PC-9 (cell line): Measurements from ENCODE around the gene PRKAG2. TPM values are rescaled to one million over a fixed set of nuclear protein-coding genes. Genes with fewer than 3 reads are reported as not detected.

Experiments
- BruUV-seq: library from RNA; stranded (reverse); fragments of 400-500 nt; replicated peaks from 2 replicates; lab custom pipeline; 2021; lab: Mats Ljungman, UMichigan
- CTCF ChIA-PET: fragments of 300-600 bp; sonication (Branson Sonifier 250); formaldehyde crosslinking; loops from one replicate; lab custom pipeline; 2022; ENCODE audit warnings: antibody characterized with exemption; lab: Charles Lee
- POLR2A ChIA-PET: fragments of 300-600 bp; sonication (Branson Sonifier 250); formaldehyde crosslinking; loops from one replicate; lab custom pipeline; 2022; ENCODE audit warnings: antibody characterized with exemption; ENCODE audit not compliant: unreplicated experiment; lab: Charles Lee
- DNase-seq, 2 experiments: peaks; one replicate each; pipeline versions ENCODE4 v3.0.0 to v3.0.0-alpha.2; 2015 to 2022; ENCODE audit warnings: mixed read lengths in 1 of 2
- H2AFZ ChIP-seq: fragments of 200-600 bp; sonication (generic); 2 replicates; pipeline ENCODE4 v1.8.1; 2017; ENCODE audit warnings: antibody characterized with exemption
- H3F3A ChIP-seq: fragments of 200-600 bp; sonication (generic); 2 replicates; pipeline ENCODE4 v1.8.1; 2017; ENCODE audit warnings: antibody characterized with exemption, mild to moderate bottlenecking, low read depth; ENCODE audit not compliant: insufficient read depth
- H3K27ac ChIP-seq: fragments of 200-600 bp; sonication (generic); 2 replicates; pipeline ENCODE4 v1.6.1; 2016; ENCODE audit warnings: mixed run types
- H3K27me3 ChIP-seq: fragments of 200-600 bp; sonication (generic); 2 replicates; pipeline ENCODE4 v1.6.1; 2016; ENCODE audit warnings: low read depth, mixed run types; ENCODE audit not compliant: insufficient read depth
- H3K36me3 ChIP-seq: fragments of 200-600 bp; sonication (generic); 2 replicates; pipeline ENCODE4 v1.6.1; 2016; ENCODE audit warnings: low read depth, mixed run types
- H3K4me1 ChIP-seq: fragments of 200-600 bp; sonication (generic); replicated peaks from 2 replicates; pipeline ENCODE4 v1.6.1; 2016; ENCODE audit warnings: mixed run types; ENCODE audit not compliant: insufficient read depth
- H3K4me2 ChIP-seq: fragments of 200-600 bp; sonication (generic); 2 replicates; pipeline ENCODE4 v1.6.1; 2017; ENCODE audit warnings: mixed run types
- H3K4me3 ChIP-seq: fragments of 200-600 bp; sonication (generic); 2 replicates; pipeline ENCODE4 v1.6.1; 2016; ENCODE audit warnings: mixed run types
- H3K79me2 ChIP-seq: fragments of 200-600 bp; sonication (generic); 2 replicates; pipeline ENCODE4 v1.6.1; 2017; ENCODE audit warnings: low read depth, mixed run types
- H3K9me2 ChIP-seq: fragments of 200-600 bp; sonication (generic); 2 replicates; pipeline ENCODE4 v1.8.1; 2017; ENCODE audit warnings: mild to moderate bottlenecking; ENCODE audit not compliant: insufficient read depth
- H3K9me3 ChIP-seq: fragments of 200-600 bp; sonication (generic); 2 replicates; pipeline ENCODE4 v1.8.1; 2016; ENCODE audit warnings: low read depth; ENCODE audit not compliant: insufficient read depth
- H4K20me1 ChIP-seq: fragments of 200-600 bp; sonication (generic); 2 replicates; pipeline ENCODE4 v1.8.1; 2017; ENCODE audit not compliant: insufficient read depth
- EZH2 ChIP-seq: fragments of 200-600 bp; sonication (generic); IDR thresholded peaks from 2 replicates; pipeline ENCODE4 v1.8.0; 2017; ENCODE audit warnings: antibody characterized with exemption, low read depth
- intact Hi-C: fragments of 100-400 bp; cut with micrococcal nuclease; formaldehyde crosslinking; loops from one replicate; pipeline ENCODE4 v1.10.0; 2022; ENCODE audit not compliant: unreplicated experiment
- total RNA-seq: library from RNA; stranded (reverse); gene quantifications from 2 replicates; pipeline ENCODE4 v1.2.3, GENCODE V29; 2021
- TF ChIP-seq, protein P1 (sequence below): fragments of 200-600 bp; sonication (generic); conservative IDR thresholded peaks from 2 replicates; pipeline ENCODE4 v1.6.1; 2017; ENCODE audit warnings: mixed run types, antibody characterized with exemption, mild to moderate bottlenecking, moderate library complexity

Gene PRKAG2
- total RNA-seq, 1 experiment from 2014 or later, result 37.3 TPM

DNA sequence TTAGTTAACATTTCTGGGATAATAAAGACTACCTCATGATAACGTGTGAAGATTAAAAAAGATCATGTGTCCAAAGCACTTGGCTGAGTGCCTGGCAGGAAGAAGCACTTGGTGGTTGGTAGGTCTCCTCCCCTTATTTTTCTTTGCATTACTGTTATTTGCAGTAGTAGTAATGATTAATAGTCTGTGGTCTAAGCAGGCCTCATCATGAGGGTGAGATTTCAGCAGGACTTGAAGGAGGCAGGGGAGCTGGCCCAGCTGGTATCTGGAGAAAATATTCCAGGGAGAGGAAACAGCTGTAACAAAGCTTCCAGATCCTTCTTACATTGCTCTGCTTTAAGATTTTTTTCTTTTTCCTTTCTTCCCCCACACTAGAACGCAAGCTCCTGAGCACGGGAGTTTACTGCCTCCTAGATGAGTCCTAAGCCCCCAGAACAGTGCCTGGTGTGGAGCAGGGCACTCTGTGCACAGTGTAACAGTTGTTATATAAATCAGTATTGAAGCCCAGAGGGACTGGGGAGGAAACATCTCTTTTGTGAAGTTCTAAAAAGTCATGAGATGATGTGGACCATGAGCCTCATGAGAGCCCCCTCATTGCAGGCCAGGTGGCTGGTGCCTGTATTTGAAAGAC lies 326.1 kb downstream of the PRKAG2 start:
- POLR2A ChIA-PET, result interaction anchor here (0.6 kb wide), 1 partner anchor 10 kb away, joined by 4 read pairs; no protein-coding TSS in a partner anchor
- Histone ChIP-seq H2AFZ (no peak overlapping the region), H3K9me2 (no peaks in the 10 kb centered on the region), H3K4me2 (no peak overlapping the region), H3K27ac (no peak overlapping the region), H3K36me3 (no peaks in the 10 kb centered on the region), H3F3A (peaks cover 18% of the 10 kb centered on the region), H3K4me3 (no peak overlapping the region), H3K79me2 (no peaks in the 10 kb centered on the region), H3K27me3 (no peaks in the 10 kb centered on the region), H3K4me1 (peaks cover 32% of the 10 kb centered on the region), H3K9me3 (no peaks in the 10 kb centered on the region), H4K20me1 (no peaks in the 10 kb centered on the region)
- CTCF ChIA-PET, result interaction anchor here (0.7 kb wide), 1 partner anchor 65 kb away, joined by 7 read pairs; no protein-coding TSS in a partner anchor
- BruUV-seq, result no TSS peak
- TF ChIP-seq, protein P1, sequence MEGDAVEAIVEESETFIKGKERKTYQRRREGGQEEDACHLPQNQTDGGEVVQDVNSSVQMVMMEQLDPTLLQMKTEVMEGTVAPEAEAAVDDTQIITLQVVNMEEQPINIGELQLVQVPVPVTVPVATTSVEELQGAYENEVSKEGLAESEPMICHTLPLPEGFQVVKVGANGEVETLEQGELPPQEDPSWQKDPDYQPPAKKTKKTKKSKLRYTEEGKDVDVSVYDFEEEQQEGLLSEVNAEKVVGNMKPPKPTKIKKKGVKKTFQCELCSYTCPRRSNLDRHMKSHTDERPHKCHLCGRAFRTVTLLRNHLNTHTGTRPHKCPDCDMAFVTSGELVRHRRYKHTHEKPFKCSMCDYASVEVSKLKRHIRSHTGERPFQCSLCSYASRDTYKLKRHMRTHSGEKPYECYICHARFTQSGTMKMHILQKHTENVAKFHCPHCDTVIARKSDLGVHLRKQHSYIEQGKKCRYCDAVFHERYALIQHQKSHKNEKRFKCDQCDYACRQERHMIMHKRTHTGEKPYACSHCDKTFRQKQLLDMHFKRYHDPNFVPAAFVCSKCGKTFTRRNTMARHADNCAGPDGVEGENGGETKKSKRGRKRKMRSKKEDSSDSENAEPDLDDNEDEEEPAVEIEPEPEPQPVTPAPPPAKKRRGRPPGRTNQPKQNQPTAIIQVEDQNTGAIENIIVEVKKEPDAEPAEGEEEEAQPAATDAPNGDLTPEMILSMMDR, result no peak
- TF ChIP-seq EZH2, result no peak
- DNase-seq, result peak in 1 of 2 experiments; percentile 12
- intact Hi-C loops, result loop anchor here (5.0 kb wide), 2 partner anchors 73 to 183 kb away; no protein-coding TSS in a partner anchor

DNA sequence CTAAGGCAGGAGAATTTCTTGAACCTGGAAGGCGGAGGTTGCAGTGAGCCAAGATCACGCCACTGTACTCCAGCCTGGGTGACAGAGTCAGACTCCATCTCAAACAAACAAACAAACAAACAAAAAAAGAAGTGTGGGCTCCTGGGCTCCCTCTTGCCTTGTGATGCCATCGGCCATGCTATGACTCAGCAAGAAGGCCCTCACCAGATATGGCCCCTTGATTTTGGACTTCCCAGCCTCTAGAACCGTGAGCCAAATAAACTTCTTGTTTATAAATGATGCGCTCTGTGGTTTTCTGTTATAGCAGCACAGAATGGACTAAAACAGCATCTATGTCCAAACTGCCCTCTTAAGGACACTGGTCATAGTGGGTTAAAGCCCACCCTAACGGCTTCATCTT lies 327.3 kb downstream of the PRKAG2 start:
- H3K27ac ChIP-seq, result no peak overlapping the region
- POLR2A ChIA-PET, result no interaction called here

DNA sequence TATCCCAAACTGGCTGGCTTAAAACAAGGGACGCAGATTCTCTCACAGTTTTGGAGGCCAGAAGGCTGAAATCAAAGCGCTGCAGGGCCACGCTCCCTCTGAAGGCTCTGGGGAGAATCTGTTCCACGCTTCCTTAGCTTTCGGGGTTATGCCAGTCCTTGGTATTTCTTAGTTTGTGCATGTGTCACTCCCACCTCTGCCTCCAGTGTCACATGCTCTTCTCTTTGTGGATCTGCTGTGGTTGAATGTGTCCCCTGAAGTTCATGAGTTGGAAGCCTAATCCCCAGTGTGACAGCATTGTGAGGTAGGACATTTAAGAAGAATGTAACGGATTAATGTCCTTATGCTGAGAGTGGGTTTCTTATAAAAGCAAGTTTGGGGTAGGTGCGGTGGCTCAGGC lies 327.8 kb downstream of the PRKAG2 start:
- no peaks in the 10 kb centered on the region for H3K9me2 ChIP-seq
- H3K36me3 ChIP-seq, result no peaks in the 10 kb centered on the region
- TF ChIP-seq, protein P1, result no peak
- no peak for TF ChIP-seq EZH2
- H3K27ac ChIP-seq, result no peak overlapping the region
- no peak overlapping the region for H3K4me2 ChIP-seq
- BruUV-seq, result no TSS peak
- no peak overlapping the region for H3K4me3 ChIP-seq
- peaks cover 31% of the 10 kb centered on the region for H3K4me1 ChIP-seq
- H3K27me3 ChIP-seq, result no peaks in the 10 kb centered on the region
- H4K20me1 ChIP-seq, result no peaks in the 10 kb centered on the region
- no peak for DNase-seq
- CTCF ChIA-PET, result interaction anchor here (0.5 kb wide), 1 partner anchor 403 kb away, joined by 3 read pairs; no protein-coding TSS in a partner anchor
- H3K79me2 ChIP-seq, result no peaks in the 10 kb centered on the region
- POLR2A ChIA-PET, result no interaction called here
- H2AFZ ChIP-seq, result no peak overlapping the region
- peaks cover 18% of the 10 kb centered on the region for H3F3A ChIP-seq
- intact Hi-C loops, result no loop called here
- no peaks in the 10 kb centered on the region for H3K9me3 ChIP-seq

More for the DNA sequence above, 327.3 kb downstream of the PRKAG2 start:
- H3K79me2 ChIP-seq, result no peaks in the 10 kb centered on the region
- CTCF ChIA-PET, result no interaction called here
- no peaks in the 10 kb centered on the region for H3K36me3 ChIP-seq
- no peak overlapping the region for H3K4me3 ChIP-seq
- H3K27me3 ChIP-seq, result no peaks in the 10 kb centered on the region
- H3K4me2 ChIP-seq, result no peak overlapping the region
- intact Hi-C loops, result loop anchor here (5.0 kb wide), 2 partner anchors 72 to 182 kb away; no protein-coding TSS in a partner anchor
- TF ChIP-seq EZH2, result no peak
- TF ChIP-seq, protein P1, result no peak
- H2AFZ ChIP-seq, result no peak overlapping the region
- no peaks in the 10 kb centered on the region for H3K9me2 ChIP-seq
- H3K9me3 ChIP-seq, result no peaks in the 10 kb centered on the region
- peaks cover 32% of the 10 kb centered on the region for H3K4me1 ChIP-seq
- DNase-seq, result no peak
- H4K20me1 ChIP-seq, result no peaks in the 10 kb centered on the region
- H3F3A ChIP-seq, result peaks cover 18% of the 10 kb centered on the region
- BruUV-seq, result no TSS peak
